HG02759 (cell line): Measurements from ENCODE around the gene BRD9.
A peak's percentile ranks its signal among the peaks of the same experiment; 100 is the strongest.
"Not testable (repeated sequence)": the region's sequence is repeated elsewhere in the genome, so short reads cannot be mapped to it uniquely, and the experiment has no call there.

Source experiments
- ATAC-seq: cut with Tn5 transposase; IDR thresholded peaks from one replicate; pipeline ENCODE4 v1.9.1; 2021; ENCODE audit warnings: mild to moderate bottlenecking, moderate library complexity; ENCODE audit not compliant: unreplicated experiment

Gene BRD9

GRCh38 chr5:892394-893136, at the start of gene BRD9, which contains the start of gene TRIP13:
TSS of gene BRD9 (minus strand) at chr5:892801. CDS start at chr5:892657, 144 bp downstream.
TSS of gene TRIP13 (plus strand) at chr5:892884. CDS start at chr5:892999, 115 bp downstream.
- ATAC-seq, result peak; percentile 98

- not testable (repeated sequence) for ATAC-seq
Measured at GRCh38 chr5:940741-941140, 48.1 kb upstream of the BRD9 start.

- no peak for ATAC-seq
Measured at GRCh38 chr5:939368-939767, 46.8 kb upstream of the BRD9 start.

DNA sequence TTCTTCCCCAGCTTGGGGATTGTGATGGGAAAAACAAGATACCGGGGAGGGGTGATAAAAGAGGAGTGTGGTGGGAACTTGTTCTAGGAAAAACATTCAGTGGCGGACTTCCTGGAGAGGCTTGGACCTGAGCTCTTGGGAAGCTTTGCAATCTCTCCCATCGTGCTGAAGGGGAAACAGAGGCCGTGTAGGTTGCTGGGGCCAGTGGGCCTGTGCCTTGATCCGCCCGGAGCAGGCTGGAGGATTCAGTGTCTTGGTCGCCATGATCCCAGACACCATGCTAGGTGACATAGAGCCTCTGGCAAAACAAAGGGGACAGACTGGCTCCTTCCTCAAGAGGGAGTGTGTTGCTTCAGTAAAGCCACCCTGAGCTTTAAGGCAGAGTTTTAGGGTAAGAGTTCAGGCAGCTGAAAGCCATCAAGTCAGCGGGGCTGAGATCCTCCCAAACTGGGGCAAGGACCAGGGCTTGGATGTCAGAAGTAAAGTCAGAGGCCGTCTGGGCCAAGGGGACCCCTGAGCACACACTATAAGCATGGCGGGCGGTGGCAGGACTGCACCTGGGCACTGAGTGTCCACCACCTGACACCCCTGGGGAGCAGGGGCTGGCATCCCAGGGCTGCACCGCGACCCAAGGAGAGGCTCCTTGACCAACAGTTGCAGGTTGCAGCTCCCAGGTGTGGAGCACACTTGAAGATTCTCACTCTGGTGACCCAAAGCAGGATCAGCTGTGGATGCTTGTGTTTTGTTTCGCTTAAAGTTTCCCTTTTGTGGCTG, 44.7 kb upstream of the BRD9 start:
- no peak for ATAC-seq

DNA sequence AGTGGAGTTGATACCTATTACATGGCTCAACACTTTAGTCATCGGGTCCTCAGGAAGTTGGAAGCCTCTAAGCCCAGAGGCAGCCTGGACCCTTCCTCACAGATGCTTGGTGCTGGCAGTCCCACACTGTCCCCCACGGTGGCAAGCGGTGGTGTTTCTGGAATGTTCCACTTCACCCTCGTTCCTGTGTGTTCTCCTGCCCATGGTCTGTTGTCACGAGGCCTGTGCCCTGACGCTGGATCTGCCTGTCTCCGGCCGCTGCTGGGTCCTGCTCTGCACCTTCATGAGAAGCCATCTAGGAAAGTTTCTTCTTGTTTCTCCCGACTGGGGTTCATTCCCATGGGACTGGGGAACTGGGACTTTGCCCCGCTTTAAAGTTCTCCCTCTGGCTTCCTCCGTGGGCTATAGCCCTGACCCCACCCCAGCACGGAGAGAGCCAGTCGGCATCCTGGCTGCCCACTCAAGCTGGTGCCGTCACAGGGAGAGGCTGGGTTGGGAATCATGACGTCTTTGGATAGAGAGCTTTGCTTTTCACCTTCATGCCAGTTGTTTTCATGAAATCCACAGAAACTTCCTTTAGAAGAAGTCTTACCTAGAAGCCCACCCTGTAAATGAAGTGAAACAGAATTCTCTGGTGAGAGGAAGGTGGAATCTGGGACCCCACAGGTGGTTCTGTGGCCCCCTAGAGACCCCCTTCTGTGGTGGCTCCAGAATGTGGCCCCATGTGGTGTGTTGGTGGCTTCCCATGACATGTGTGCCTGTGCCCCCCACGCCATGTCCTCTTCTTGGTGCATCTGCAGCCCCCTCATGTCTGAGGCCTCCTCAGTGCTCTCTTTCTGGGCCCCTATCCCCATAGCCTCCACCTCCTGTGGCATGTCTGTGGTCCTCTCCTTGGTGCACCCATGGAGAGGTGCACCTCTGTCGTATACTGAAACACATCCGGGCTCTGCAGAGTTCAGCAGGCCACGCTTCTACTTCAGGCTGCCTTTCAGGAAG, 43.8 kb upstream of the BRD9 start:
- ATAC-seq, result no peak

DNA sequence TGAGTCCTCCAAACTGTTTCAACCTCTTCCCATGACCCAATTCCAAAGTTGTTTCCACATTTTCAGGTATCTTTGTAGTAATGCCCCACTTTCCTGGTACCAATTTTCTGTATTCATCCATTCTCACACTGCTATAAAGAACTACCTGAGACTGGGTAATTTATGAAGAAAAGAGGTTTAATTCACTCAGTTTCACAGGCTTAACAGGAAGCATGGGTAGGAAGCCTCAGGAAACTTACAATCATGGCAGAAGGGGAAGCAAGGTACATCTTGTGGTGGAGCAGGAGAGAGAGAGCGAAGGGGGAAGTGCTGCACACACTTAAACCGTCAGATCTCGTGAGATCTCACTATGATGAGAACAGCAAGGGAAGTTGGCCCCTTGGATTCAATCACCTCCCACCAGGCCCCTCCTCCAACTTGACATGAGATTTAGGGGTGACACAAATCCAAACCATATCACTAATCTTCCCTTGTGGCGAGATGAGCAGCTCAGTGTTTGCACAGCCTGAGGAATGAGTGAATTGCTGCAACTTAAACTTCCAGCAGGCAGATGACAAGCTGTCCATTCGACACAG, 43.0 kb upstream of the BRD9 start:
- ATAC-seq, result no peak

- ATAC-seq, result not testable (repeated sequence)
Measured at GRCh38 chr5:934381-934967, 41.9 kb upstream of the BRD9 start.

DNA sequence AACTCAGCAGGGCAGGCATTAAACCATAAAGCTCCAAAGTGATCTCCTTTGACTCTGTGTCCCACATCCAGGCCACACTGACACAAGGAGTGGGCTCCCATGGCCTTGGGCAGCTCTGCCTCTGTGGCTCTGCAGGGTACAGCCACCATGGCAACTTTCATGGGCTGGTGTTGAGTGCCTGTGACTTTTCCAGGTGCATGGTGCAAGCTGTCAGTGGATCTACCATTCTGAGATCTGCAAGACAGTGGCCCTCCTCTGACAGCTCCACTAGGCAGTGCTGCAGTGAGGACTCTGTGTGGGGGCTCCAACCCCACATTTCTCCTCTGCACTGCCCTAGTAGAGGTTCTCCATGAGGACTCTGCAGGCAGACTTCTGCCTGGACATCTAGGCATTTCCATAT, 41.4 kb upstream of the BRD9 start:
- not testable (repeated sequence) for ATAC-seq

DNA sequence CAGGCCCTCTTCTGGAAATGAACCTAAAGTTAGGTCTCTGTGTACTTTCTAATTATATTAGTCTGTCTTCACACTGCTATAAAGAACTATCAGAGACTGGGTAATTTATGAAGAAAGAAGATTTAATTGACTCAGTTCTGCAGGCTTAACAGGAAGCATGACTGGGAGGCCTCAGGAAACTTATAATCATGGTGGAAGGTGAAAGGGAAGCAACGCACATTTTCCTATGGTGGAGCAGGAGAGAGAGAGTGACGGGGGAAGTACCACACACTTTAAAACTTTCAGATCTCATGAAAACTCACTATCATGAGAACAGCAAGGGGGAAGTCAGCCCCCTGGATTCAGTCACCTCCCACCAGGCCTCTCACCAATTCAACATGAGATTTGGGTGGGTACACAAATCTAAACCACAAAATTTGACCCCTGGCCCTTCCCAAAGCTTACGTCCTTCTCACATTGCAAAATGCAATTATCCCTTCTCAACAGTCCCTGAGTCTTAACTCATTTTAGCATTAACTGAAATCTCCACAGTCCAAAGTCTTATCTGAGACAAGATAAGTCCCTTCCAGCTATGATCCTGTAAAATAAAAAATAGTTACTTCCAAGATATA, 40.8 kb upstream of the BRD9 start:
- ATAC-seq, result no peak

DNA sequence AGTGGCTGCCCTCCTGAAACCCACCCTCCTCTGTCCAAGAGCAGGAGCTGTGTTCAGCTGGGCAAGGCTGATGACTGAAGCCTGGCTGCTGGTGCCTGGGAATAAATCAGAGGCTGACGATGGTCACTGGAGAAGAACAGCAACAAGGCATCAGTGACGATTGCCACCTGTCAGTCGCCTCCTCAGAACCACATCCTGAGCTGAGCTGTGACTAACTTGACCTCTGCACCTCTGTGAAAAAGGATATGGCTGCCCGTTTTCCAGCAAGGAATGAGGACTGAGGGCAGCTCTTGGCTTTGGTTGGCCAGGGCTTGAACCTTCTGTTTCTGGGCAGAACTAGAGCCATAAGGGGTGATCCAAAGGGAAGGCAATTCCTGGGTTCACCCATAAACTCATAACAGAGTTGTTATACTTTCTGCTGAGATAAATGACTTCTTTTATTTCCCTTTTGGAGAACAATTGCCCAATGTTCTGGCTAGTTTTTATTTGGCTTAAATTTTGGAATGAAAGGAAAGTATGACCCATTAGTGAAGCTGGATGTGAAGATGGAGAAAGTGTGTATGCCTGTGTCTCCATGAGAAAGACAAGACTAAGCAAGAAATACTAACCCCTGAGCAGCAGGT, 40.1 kb upstream of the BRD9 start:
- no peak for ATAC-seq

DNA sequence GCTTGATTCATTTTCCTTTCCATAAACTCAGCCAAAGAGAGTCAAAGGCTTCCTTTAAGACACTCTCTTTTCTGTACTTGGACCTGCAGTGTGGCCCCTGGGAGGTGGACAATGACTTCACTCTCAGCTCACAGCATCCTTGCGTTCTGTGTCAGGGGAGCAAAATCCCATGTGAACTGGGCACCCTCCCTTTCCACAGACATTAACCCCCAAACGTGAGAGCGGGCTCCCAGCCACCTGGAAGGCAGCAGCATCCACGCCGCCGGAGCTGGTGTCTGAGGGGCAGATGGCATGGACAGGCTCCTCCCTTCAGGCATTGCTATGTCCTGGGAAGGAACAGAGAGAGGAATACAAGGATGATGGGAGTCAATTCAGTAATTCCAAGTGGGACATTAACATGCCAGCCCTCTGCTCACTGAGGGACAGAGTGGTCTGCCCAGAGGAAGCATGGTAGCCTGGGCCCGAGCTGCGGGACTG, 39.6 kb upstream of the BRD9 start:
- no peak for ATAC-seq

DNA sequence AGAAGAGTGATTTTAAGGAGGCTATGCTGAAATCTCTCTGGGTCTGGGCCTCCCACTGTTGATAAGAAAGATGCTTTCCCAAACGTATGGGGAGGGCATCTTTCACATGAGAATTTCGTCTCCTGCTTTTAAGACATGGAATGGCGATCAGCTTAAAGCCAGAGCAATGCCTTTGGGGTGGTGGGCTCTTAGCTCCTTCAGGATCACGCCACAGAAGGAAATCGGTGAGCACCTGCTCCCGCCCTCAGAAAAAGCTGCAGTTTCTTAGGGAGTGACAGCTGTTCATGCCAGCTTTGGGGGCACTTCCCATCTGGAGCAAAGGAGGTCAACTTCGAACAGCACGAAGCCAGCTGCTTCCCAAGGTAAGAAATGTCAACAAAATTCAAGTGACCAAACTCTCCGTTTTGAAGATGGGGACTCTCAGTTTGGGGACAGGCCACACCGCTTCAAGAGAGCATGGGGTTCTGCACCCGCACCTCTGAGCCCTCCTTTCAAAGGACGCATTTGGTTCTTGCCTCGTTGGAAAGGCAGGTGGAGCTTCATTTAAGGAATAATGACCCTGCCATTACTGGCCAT, 39.1 kb upstream of the BRD9 start:
- no peak for ATAC-seq

- ATAC-seq, result no peak
Measured at GRCh38 chr5:930866-931265, 38.3 kb upstream of the BRD9 start.

GRCh38 chr5:929596-929995, 37.0 kb upstream of the BRD9 start:
- no peak for ATAC-seq

- not testable (repeated sequence) for ATAC-seq
Measured at GRCh38 chr5:929182-929581, 36.6 kb upstream of the BRD9 start.

GRCh38 chr5:927172-928015, 34.8 kb upstream of the BRD9 start:
- ATAC-seq, result no peak

DNA sequence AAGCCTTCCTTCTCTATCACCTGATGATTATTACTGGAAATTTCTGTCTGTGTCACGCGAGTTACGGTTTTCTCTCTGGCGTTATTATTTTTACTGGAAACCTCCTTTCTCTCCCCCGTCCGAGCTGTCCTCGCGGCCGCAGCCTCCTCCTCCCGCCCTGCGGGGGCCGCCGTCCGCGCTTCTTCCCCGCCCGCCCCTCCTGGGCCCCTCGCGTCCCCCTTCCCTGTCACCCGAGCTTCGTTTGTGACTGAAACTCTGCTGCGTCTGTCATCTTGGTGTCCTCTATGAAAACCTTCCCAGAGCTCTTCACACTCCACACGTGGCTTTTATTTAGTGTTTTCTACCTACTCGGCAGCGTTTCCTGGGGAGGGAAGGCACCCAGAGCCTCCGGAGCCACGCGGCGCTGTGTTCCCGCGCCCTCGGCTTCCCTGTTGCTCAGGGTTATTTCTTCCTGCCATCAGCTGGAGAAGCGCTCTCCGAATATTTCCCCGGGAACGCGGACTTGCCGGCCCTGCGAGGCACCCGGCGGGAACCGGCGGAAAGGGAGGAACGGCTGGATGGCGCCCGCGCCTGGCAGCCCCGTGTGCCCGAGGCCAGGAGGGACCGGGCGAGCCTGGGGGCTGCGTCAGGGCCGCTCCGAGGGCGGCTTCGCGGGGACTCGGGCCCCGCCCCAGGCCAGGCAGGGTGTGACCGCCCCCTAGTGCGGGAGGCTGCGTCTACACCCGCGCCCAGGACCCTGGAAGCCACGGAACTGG, 34.0 kb upstream of the BRD9 start:
- ATAC-seq, result no peak
